Retinal pigment epithelial cell (primary cell): ENCODE results near the gene ADH5.

Source experiments
- DNase-seq: peaks from one replicate; pipeline ENCODE4 v3.0.0-alpha.2; 2010; ENCODE audit warnings: low read depth
- H3K4me3 ChIP-seq: 2 replicates; pipeline ENCODE4 v1.5.1; 2011; ENCODE audit warnings: mild to moderate bottlenecking, low read length, control low read depth, moderate library complexity
- TF ChIP-seq, protein P1 (sequence below): conservative IDR thresholded peaks from 2 replicates; pipeline ENCODE4 v1.5.1; 2011; ENCODE audit warnings: low read depth, low read length, control low read depth, inconsistent platforms

ADH5 gene

DNA sequence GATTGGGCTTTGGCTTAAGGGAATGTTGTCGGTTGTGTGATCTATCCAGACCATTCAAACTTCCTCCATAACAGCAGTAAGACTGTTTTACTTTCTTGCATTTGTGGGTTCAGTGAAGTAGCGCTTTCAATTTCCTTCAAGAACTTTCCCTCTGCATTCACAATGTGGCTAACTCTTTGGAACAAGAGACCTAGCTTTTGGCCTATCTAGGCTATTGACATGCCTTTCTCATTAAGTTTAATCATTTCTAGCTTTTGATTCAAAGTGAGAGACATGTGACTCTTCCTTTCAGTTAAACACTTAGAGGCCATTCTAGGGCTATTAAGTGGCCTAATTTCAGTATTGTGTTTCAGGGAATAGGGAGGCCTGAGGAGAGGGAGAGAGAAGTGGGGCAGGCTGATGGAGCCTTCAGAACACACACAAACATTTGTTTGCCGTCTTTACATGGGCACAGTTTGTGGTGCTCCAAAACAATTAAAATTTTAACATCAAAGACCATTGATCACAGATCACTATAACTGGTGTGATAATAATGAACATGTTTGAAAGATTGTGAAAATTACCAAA is 34.1 kb downstream of the ADH5 start:
- TF ChIP-seq, protein P1, sequence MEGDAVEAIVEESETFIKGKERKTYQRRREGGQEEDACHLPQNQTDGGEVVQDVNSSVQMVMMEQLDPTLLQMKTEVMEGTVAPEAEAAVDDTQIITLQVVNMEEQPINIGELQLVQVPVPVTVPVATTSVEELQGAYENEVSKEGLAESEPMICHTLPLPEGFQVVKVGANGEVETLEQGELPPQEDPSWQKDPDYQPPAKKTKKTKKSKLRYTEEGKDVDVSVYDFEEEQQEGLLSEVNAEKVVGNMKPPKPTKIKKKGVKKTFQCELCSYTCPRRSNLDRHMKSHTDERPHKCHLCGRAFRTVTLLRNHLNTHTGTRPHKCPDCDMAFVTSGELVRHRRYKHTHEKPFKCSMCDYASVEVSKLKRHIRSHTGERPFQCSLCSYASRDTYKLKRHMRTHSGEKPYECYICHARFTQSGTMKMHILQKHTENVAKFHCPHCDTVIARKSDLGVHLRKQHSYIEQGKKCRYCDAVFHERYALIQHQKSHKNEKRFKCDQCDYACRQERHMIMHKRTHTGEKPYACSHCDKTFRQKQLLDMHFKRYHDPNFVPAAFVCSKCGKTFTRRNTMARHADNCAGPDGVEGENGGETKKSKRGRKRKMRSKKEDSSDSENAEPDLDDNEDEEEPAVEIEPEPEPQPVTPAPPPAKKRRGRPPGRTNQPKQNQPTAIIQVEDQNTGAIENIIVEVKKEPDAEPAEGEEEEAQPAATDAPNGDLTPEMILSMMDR = no peak
- DNase-seq = no peak
- no peak overlapping the region for H3K4me3 ChIP-seq

DNA sequence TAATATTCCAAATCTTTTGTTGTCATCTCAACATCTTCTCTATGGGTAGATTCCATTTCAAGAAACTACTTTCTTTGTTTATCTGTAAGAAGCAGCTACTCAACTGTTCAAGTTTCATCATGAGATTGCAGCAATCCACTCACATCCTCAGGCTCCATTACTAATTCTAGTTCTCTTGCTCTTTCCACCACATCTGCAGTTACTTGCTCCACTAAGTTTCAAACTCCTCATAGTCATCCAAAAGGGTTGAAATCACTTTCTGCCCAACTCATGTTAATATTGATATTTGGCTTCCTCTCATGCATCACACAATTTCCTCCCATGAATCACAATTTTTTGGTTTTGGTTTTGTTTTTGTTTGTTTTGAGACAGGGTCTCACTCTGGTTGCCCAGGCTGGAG is 35.7 kb downstream of the ADH5 start:
- TF ChIP-seq, protein P1 = no peak
- no peak for DNase-seq
- no peak overlapping the region for H3K4me3 ChIP-seq

DNA sequence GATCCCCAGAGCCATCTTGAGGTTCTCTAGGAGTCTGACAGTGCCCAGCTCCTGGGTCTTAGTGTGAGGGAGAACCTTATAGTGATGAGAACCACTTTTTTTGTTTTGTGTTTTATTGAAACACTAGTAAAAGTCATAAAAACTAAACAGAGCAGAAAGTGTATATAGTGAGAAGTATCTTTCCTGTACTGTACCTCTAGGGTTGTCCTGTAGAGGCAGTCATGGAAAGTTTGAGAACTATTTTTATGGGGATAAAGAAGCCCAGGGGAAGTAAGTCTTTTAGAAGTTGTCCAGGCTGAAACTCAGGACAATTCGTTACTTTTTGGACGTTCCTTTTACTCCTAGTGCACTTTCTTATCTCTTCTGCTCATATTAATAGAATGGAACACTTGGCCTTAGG is 40.9 kb downstream of the ADH5 start:
- DNase-seq = no peak
- H3K4me3 ChIP-seq = no peak overlapping the region
- TF ChIP-seq, protein P1 = peak; percentile 12

DNA sequence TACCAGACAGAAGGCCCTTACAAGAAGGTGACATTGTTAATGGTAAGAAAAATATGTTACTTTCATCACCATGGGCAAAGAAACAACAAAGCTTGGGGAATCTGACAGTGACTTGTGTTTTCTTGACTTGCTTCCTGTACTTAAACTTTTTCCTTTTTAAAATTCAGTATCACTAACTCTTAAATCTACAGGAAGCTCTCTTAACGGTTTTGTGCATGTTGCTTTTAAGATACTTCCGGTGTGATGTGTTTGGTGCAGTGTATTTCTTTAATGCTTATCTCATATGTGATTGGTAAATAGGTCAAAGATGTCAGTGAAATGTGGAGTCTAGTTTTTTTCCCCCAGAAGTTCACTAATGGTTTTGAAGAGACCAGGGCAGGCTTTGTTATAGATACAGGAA is 45.2 kb downstream of the ADH5 start:
- TF ChIP-seq, protein P1 = no peak
- H3K4me3 ChIP-seq = no peak overlapping the region
- no peak for DNase-seq

DNA sequence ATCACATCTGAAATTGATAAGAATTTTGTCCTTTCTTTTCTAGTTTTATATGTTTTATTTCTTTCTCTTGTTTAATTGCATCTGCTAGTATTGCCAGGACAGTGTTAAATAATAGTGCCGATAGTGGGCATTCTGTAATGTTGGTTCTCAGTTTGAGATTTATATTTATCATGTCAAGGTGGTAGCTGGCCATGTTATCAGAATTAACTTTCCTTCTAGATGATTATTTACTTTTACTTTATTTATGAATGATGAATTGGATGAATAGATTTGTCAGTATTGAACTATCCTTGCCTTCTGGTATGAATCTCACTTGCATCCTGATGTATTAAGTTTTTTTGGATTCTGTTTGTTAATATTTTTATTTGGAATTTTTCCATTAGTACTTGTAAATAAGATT is 50.4 kb downstream of the ADH5 start:
- DNase-seq = no peak
- TF ChIP-seq, protein P1 = no peak
- H3K4me3 ChIP-seq = no peak overlapping the region

DNA sequence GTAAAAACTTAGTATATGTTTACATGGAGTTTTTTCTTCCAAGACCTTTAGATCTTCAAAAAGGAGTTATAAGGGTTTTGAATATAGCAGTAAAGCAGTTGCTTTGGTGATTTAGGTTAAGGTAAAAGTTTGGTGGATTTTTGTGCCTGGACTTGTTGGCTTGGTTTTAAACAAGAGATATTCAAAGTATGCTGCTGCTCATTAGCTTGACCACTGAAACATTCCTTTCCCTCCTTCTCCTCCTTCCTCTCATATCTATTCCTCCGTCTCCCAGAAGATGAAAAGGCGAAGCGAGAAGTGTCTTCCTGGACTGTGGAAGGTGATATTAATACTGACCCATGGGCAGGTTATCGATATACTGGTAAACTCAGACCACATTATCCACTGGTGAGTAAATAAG is 54.6 kb downstream of the ADH5 start:
- H3K4me3 ChIP-seq = no peak overlapping the region
- TF ChIP-seq, protein P1 = no peak
- DNase-seq = no peak

DNA sequence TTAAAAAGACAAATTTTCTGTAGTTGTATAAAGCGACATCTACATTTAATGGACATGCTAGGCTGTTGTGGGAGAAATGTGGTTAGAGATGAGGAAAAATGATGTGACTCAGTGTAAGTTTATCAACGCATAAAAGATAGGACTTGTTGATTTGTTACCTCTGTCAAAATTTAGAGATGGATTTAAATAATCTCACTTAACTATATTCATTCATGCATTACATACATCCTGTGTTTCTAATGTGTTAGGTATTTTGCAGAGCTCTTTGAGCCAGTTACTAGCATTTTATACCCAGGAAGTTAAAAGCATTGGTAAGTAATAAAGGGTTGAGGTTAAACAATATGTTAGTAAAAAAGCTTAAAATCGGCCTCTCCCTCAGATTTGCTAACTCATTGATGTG is 58.7 kb downstream of the ADH5 start:
- TF ChIP-seq, protein P1 = no peak
- DNase-seq = peak; percentile 24
- no peak overlapping the region for H3K4me3 ChIP-seq
